GM23338 (cell line): Measurements from ENCODE around the gene FER. TPM values are rescaled to one million over a fixed set of nuclear protein-coding genes. Genes with fewer than 3 reads are reported as not detected.

Experiments used
- ATAC-seq: fragments of 200-7000 bp; cut with Tn5 transposase; 3 replicates; pipeline ENCODE4 v1.9.1; 2020
- DNase-seq: peaks from one replicate; pipeline ENCODE4 v3.0.0-alpha.2; 2015; ENCODE audit warnings: low spot score
- H2AFZ ChIP-seq: fragments of 200-600 bp; sonication (generic); 2 replicates; pipeline ENCODE4 v1.8.0; 2016; ENCODE audit warnings: antibody characterized with exemption, mild to moderate bottlenecking, moderate library complexity
- H3F3A ChIP-seq: fragments of 200-600 bp; sonication (generic); replicated peaks from 2 replicates; pipeline ENCODE4 v1.8.0; 2017; ENCODE audit warnings: antibody characterized with exemption, mixed run types, low read depth
- H3K27ac ChIP-seq: fragments of 200-600 bp; sonication (generic); 2 replicates; pipeline ENCODE4 v1.6.1; 2016; ENCODE audit warnings: low read depth
- H3K27me3 ChIP-seq: fragments of 200-600 bp; sonication (generic); 2 replicates; pipeline ENCODE4 v1.8.0; 2016; ENCODE audit warnings: mild to moderate bottlenecking, mixed run types, moderate library complexity; ENCODE audit not compliant: insufficient read depth
- H3K36me3 ChIP-seq: fragments of 200-600 bp; sonication (generic); 2 replicates; pipeline ENCODE4 v1.8.0; 2016; ENCODE audit warnings: mild to moderate bottlenecking; ENCODE audit not compliant: insufficient read depth
- H3K4me1 ChIP-seq: fragments of 200-600 bp; sonication (generic); 2 replicates; pipeline ENCODE4 v1.8.0; 2016; ENCODE audit warnings: mild to moderate bottlenecking, moderate library complexity; ENCODE audit not compliant: insufficient read depth
- H3K4me2 ChIP-seq: fragments of 200-600 bp; sonication (generic); 2 replicates; pipeline ENCODE4 v1.7.1; 2017; ENCODE audit warnings: mixed run types
- H3K4me3 ChIP-seq: fragments of 200-600 bp; sonication (generic); 2 replicates; pipeline ENCODE4 v1.6.1; 2016; ENCODE audit warnings: mixed run types
- H3K79me2 ChIP-seq: fragments of 200-600 bp; sonication (generic); replicated peaks from 2 replicates; pipeline ENCODE4 v1.8.0; 2017; ENCODE audit warnings: mild to moderate bottlenecking; ENCODE audit not compliant: insufficient read depth
- H3K9me2 ChIP-seq: fragments of 200-600 bp; sonication (generic); 2 replicates; pipeline ENCODE4 v1.8.0; 2017; ENCODE audit not compliant: insufficient read depth
- H4K20me1 ChIP-seq: fragments of 200-600 bp; sonication (generic); replicated peaks from 2 replicates; pipeline ENCODE4 v1.8.0; 2017; ENCODE audit warnings: mild to moderate bottlenecking; ENCODE audit not compliant: insufficient read depth
- H3K27ac Mint-ChIP-seq: 2 replicates; pipeline ENCODE4 v1.8.0; 2020; ENCODE audit warnings: inconsistent platforms, mild to moderate bottlenecking, moderate library complexity, mixed read lengths
- H3K27me3 Mint-ChIP-seq: 3 replicates; pipeline ENCODE4 v1.8.0; 2022; ENCODE audit warnings: low read depth, mild to moderate bottlenecking, moderate library complexity, mixed read lengths, inconsistent platforms; ENCODE audit not compliant: insufficient read depth, poor library complexity
- H3K36me3 Mint-ChIP-seq: 3 replicates; pipeline ENCODE4 v1.8.0; 2021; ENCODE audit warnings: low read depth, mild to moderate bottlenecking, inconsistent platforms, moderate library complexity, mixed read lengths
- H3K4me1 Mint-ChIP-seq: 3 replicates; pipeline ENCODE4 v1.8.0; 2020; ENCODE audit warnings: mild to moderate bottlenecking, inconsistent platforms, mixed read lengths
- H3K4me3 Mint-ChIP-seq: 3 replicates; pipeline ENCODE4 v1.8.0; 2021; ENCODE audit warnings: moderate library complexity, mild to moderate bottlenecking, inconsistent platforms, mixed read lengths
- H3K9me3 Mint-ChIP-seq: 3 replicates; pipeline ENCODE4 v1.8.0; 2020; ENCODE audit warnings: moderate library complexity, mild to moderate bottlenecking, inconsistent platforms, mixed read lengths
- CREB1 ChIP-seq: fragments of 250-450 bp; sonication (Bioruptor Pico); IDR thresholded peaks from 2 replicates; pipeline ENCODE4 v1.5.0; 2020; ENCODE audit warnings: low read depth, mild to moderate bottlenecking, moderate library complexity
- EZH2 ChIP-seq: fragments of 200-600 bp; sonication (generic); IDR thresholded peaks from one replicate; pipeline ENCODE4 v1.8.0; 2017; ENCODE audit warnings: antibody characterized with exemption, mild to moderate bottlenecking, low read depth; ENCODE audit not compliant: unreplicated experiment
- EZH2phosphoT487 ChIP-seq: fragments of 200-600 bp; sonication (generic); IDR thresholded peaks from one replicate; pipeline ENCODE4 v1.8.1; 2018; ENCODE audit warnings: antibody characterized with exemption; ENCODE audit not compliant: unreplicated experiment
- JUNB ChIP-seq: IDR thresholded peaks from one replicate; pipeline ENCODE4 v1.6.1; 2016; ENCODE audit warnings: antibody characterized with exemption; ENCODE audit not compliant: unreplicated experiment
- NANOG ChIP-seq: IDR thresholded peaks from 2 replicates; pipeline ENCODE4 v1.6.1; 2016; ENCODE audit warnings: antibody characterized with exemption, borderline replicate concordance
- POLR2AphosphoS5 ChIP-seq: IDR thresholded peaks from 2 replicates; pipeline ENCODE4 v1.6.1; 2016; ENCODE audit warnings: antibody characterized with exemption, low read depth
- STAT1 ChIP-seq: IDR thresholded peaks from one replicate; pipeline ENCODE4 v1.6.1; 2016; ENCODE audit warnings: antibody characterized with exemption; ENCODE audit not compliant: unreplicated experiment
- ZNF114 ChIP-seq: fragments of 250-450 bp; sonication (Bioruptor Pico); IDR thresholded peaks from 2 replicates; pipeline ENCODE4 v1.5.0; 2020; ENCODE audit warnings: mild to moderate bottlenecking, moderate library complexity
- polyA plus RNA-seq: library from polyadenylated mRNA; unstranded; fragments of >200 nt; fragmentation: Nextera tagmentation; extraction: Ambion mirVana; gene quantifications from 2 replicates; pipeline ENCODE4 v1.2.1, GENCODE V29; 2016
- total RNA-seq: library from RNA; depleted of rRNA; stranded (reverse); fragments of >200 nt; shearing (Covaris generic); gene quantifications from 2 replicates; pipeline ENCODE4 v1.2.3, GENCODE V29; 2014
- TF ChIP-seq, protein P1 (sequence below): IDR thresholded peaks from one replicate; pipeline ENCODE4 v1.6.1; 2018; ENCODE audit warnings: antibody characterized with exemption; ENCODE audit not compliant: unreplicated experiment
- TF ChIP-seq, protein P2 (sequence below), 2 experiments: fragments of 200-600 bp in 1 of 2; sonication (generic) in 1 of 2; conservative IDR thresholded peaks; 2 replicates each; pipeline versions ENCODE4 v1.5.1 to v1.6.1; 2016 to 2017; ENCODE audit warnings: antibody characterized with exemption in 2 of 2, low read depth in 2 of 2, mild to moderate bottlenecking in 2 of 2, moderate library complexity in 1 of 2
- TF ChIP-seq, protein P3 (sequence below): fragments of 250-450 bp; sonication (Bioruptor Pico); IDR thresholded peaks from 2 replicates; pipeline ENCODE4 v1.5.0; 2020; ENCODE audit warnings: mild to moderate bottlenecking, moderate library complexity
- TF ChIP-seq, protein P4 (sequence below): IDR thresholded peaks from 2 replicates; pipeline ENCODE4 v1.6.1; 2016; ENCODE audit warnings: antibody characterized with exemption

Gene FER
- total and polyA plus RNA-seq, 2 experiments from 2014 or later = 17.4 to 34.8 TPM

DNA sequence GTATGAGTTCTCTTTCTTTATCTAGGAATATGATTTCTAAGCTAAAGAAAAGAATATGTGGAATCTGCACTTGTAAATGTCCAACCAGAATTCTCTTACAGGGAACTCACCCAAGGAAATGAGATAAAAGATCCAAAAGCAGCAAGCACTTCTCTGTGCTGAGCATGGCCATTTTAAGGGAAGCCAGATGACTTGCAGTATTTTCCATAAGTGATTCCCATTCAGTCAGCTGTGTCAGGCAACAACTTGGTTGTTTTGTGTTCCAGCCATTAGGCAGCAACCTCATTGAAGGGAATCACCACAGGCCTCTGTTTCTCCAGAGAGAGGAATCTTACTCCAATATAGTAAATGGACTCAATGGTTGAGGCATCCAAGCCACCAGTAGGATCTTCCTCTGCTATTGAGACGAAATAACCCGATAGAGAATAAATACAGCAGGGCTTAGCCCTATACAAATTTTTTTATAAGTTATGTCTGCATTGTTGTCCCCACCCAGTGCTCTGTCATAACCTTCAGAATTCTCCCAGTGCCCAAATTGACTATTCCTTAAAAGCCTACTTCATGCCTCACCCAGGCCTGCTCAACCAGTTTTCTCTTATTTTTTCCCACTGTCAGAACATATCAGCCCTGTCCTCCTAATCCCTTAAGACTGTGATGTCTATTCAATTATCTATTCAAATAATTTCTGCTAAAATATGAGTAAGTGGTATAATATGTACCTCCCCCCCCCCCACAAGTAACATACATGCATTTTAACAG is 425.5 kb downstream of the FER start:
- H3K4me2 ChIP-seq = no peak overlapping the region
- no peaks in the 10 kb centered on the region for H3K79me2 ChIP-seq
- H4K20me1 ChIP-seq = no peaks in the 10 kb centered on the region
- Mint-ChIP-seq H3K36me3 (peaks cover 5% of the 10 kb centered on the region; the same call in 1 of the 3 replicates), H3K27ac (peak overlapping the region; percentile 84), H3K9me3 (no peaks in the 10 kb centered on the region; the same call in 2 of the 3 replicates), H3K27me3 (peaks cover 2% of the 10 kb centered on the region), H3K4me3 (no peak overlapping the region), H3K4me1 (peaks cover 32% of the 10 kb centered on the region)
- no peaks in the 10 kb centered on the region for H3K27me3 ChIP-seq
- ATAC-seq = no peak
- no peak overlapping the region for H3K4me3 ChIP-seq
- peaks cover 20% of the 10 kb centered on the region; the same call in 1 of the 2 replicates for H3K4me1 ChIP-seq
- H3F3A ChIP-seq = no peaks in the 10 kb centered on the region
- H2AFZ ChIP-seq = no peak overlapping the region
- TF ChIP-seq, protein P1, sequence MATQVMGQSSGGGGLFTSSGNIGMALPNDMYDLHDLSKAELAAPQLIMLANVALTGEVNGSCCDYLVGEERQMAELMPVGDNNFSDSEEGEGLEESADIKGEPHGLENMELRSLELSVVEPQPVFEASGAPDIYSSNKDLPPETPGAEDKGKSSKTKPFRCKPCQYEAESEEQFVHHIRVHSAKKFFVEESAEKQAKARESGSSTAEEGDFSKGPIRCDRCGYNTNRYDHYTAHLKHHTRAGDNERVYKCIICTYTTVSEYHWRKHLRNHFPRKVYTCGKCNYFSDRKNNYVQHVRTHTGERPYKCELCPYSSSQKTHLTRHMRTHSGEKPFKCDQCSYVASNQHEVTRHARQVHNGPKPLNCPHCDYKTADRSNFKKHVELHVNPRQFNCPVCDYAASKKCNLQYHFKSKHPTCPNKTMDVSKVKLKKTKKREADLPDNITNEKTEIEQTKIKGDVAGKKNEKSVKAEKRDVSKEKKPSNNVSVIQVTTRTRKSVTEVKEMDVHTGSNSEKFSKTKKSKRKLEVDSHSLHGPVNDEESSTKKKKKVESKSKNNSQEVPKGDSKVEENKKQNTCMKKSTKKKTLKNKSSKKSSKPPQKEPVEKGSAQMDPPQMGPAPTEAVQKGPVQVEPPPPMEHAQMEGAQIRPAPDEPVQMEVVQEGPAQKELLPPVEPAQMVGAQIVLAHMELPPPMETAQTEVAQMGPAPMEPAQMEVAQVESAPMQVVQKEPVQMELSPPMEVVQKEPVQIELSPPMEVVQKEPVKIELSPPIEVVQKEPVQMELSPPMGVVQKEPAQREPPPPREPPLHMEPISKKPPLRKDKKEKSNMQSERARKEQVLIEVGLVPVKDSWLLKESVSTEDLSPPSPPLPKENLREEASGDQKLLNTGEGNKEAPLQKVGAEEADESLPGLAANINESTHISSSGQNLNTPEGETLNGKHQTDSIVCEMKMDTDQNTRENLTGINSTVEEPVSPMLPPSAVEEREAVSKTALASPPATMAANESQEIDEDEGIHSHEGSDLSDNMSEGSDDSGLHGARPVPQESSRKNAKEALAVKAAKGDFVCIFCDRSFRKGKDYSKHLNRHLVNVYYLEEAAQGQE = no peak
- TF ChIP-seq ZNF114 (CRISPR knock-in tag) (no peak), CREB1 (CRISPR knock-in tag) (no peak), STAT1 (no peak), JUNB (no peak), POLR2AphosphoS5 (no peak), EZH2phosphoT487 (no peak), NANOG (no peak), EZH2 (no peak)
- TF ChIP-seq, protein P2, sequence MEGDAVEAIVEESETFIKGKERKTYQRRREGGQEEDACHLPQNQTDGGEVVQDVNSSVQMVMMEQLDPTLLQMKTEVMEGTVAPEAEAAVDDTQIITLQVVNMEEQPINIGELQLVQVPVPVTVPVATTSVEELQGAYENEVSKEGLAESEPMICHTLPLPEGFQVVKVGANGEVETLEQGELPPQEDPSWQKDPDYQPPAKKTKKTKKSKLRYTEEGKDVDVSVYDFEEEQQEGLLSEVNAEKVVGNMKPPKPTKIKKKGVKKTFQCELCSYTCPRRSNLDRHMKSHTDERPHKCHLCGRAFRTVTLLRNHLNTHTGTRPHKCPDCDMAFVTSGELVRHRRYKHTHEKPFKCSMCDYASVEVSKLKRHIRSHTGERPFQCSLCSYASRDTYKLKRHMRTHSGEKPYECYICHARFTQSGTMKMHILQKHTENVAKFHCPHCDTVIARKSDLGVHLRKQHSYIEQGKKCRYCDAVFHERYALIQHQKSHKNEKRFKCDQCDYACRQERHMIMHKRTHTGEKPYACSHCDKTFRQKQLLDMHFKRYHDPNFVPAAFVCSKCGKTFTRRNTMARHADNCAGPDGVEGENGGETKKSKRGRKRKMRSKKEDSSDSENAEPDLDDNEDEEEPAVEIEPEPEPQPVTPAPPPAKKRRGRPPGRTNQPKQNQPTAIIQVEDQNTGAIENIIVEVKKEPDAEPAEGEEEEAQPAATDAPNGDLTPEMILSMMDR (conservative IDR thresholded peaks at IDR 0.05; ENCODE audit: low read depth in 2 of 2) = no peak
- TF ChIP-seq, protein P3, sequence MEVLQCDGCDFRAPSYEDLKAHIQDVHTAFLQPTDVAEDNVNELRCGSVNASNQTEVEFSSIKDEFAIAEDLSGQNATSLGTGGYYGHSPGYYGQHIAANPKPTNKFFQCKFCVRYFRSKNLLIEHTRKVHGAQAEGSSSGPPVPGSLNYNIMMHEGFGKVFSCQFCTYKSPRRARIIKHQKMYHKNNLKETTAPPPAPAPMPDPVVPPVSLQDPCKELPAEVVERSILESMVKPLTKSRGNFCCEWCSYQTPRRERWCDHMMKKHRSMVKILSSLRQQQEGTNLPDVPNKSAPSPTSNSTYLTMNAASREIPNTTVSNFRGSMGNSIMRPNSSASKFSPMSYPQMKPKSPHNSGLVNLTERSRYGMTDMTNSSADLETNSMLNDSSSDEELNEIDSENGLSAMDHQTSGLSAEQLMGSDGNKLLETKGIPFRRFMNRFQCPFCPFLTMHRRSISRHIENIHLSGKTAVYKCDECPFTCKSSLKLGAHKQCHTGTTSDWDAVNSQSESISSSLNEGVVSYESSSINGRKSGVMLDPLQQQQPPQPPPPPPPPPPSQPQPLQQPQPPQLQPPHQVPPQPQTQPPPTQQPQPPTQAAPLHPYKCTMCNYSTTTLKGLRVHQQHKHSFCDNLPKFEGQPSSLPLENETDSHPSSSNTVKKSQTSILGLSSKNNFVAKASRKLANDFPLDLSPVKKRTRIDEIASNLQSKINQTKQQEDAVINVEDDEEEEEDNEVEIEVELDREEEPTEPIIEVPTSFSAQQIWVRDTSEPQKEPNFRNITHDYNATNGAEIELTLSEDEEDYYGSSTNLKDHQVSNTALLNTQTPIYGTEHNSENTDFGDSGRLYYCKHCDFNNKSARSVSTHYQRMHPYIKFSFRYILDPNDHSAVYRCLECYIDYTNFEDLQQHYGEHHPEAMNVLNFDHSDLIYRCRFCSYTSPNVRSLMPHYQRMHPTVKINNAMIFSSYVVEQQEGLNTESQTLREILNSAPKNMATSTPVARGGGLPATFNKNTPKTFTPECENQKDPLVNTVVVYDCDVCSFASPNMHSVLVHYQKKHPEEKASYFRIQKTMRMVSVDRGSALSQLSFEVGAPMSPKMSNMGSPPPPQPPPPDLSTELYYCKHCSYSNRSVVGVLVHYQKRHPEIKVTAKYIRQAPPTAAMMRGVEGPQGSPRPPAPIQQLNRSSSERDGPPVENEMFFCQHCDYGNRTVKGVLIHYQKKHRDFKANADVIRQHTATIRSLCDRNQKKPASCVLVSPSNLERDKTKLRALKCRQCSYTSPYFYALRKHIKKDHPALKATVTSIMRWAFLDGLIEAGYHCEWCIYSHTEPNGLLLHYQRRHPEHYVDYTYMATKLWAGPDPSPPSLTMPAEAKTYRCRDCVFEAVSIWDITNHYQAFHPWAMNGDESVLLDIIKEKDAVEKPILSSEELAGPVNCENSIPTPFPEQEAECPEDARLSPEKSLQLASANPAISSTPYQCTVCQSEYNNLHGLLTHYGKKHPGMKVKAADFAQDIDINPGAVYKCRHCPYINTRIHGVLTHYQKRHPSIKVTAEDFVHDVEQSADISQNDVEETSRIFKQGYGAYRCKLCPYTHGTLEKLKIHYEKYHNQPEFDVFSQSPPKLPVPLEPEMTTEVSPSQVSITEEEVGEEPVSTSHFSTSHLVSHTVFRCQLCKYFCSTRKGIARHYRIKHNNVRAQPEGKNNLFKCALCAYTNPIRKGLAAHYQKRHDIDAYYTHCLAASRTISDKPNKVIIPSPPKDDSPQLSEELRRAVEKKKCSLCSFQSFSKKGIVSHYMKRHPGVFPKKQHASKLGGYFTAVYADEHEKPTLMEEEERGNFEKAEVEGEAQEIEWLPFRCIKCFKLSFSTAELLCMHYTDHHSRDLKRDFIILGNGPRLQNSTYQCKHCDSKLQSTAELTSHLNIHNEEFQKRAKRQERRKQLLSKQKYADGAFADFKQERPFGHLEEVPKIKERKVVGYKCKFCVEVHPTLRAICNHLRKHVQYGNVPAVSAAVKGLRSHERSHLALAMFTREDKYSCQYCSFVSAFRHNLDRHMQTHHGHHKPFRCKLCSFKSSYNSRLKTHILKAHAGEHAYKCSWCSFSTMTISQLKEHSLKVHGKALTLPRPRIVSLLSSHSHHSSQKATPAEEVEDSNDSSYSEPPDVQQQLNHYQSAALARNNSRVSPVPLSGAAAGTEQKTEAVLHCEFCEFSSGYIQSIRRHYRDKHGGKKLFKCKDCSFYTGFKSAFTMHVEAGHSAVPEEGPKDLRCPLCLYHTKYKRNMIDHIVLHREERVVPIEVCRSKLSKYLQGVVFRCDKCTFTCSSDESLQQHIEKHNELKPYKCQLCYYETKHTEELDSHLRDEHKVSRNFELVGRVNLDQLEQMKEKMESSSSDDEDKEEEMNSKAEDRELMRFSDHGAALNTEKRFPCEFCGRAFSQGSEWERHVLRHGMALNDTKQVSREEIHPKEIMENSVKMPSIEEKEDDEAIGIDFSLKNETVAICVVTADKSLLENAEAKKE (CRISPR knock-in tag) = no peak
- TF ChIP-seq, protein P4, sequence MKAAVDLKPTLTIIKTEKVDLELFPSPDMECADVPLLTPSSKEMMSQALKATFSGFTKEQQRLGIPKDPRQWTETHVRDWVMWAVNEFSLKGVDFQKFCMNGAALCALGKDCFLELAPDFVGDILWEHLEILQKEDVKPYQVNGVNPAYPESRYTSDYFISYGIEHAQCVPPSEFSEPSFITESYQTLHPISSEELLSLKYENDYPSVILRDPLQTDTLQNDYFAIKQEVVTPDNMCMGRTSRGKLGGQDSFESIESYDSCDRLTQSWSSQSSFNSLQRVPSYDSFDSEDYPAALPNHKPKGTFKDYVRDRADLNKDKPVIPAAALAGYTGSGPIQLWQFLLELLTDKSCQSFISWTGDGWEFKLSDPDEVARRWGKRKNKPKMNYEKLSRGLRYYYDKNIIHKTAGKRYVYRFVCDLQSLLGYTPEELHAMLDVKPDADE = no peak
- no peaks in the 10 kb centered on the region for H3K9me2 ChIP-seq
- DNase-seq = no peak
- H3K27ac ChIP-seq = no peak overlapping the region
- no peaks in the 10 kb centered on the region for H3K36me3 ChIP-seq
